Measurements from ENCODE around the gene MAP3K14. TPM values are rescaled to one million over a fixed set of nuclear protein-coding genes. Genes with fewer than 3 reads are reported as not detected.

MAP3K14 gene
- total RNA-seq, 1 experiment from 2014 or later, result 16.4 TPM

DNA sequence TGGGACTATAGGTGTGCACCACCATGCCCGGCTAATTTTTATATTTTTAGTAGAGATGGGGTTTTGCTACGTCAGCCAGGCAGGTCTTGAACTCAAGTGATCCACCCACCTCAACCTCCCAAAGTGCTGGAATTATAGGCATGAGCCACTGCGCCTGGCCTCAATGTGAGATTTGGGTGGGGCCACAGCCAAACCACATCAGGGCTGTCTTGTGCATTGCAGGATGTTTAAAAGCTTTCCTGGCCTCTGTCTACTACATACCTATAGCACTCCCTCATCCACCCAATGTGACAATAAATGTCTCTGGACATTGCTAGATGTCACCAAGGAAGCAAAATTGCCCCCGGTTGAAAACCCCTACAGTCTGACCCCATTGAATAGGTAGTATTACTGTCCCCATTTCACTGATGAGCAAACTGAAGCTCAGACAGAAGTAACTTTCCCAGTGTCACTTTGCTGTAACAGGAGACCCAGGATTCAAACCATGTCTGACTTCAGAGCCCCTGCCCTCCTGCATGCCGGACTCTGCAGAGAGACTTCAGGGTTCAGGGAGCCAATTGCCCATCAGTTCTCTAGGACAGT lies 3.6 kb upstream of the MAP3K14 start:
- Histone ChIP-seq H3K27me3 (ENCODE audit: insufficient read depth, low read length) (no peaks in the 10 kb centered on the region), H3K36me3 (ENCODE audit: control insufficient read depth in 1 of 2, insufficient read depth in 2 of 2, low read length in 2 of 2) (peaks cover 0 to 1% of the 10 kb centered on the region in 2 experiments; a peak in 2 of 4 replicates), H4K20me1 (ENCODE audit: insufficient read depth) (peaks cover 5% of the 10 kb centered on the region; the same call in 1 of the 2 replicates), H3K4me3 (replicated peaks in 1 of 2; ENCODE audit: low read depth in 1 of 2, low read length in 2 of 2) (peak overlapping the region in 1 of 2 experiments; percentile 48; a peak in 3 of 4 replicates), H3K27ac (ENCODE audit: low read depth, low read length) (peak overlapping the region; percentile 88), H3K9ac (ENCODE audit: low read length) (peak overlapping the region; percentile 88), H3K9me3 (ENCODE audit: control insufficient read depth in 1 of 2, insufficient read depth in 1 of 2, low read depth in 1 of 2, low read length in 2 of 2) (no peaks in the 10 kb centered on the region), H3K79me2 (ENCODE audit: insufficient read depth, low read length) (peaks cover 12% of the 10 kb centered on the region), H3K4me1 (ENCODE audit: control insufficient read depth in 1 of 2, insufficient read depth in 2 of 2, low read length in 2 of 2) (peaks cover 55 to 67% of the 10 kb centered on the region in 2 experiments), H3K9me2 (ENCODE audit: insufficient read depth) (no peaks in the 10 kb centered on the region), H3K4me2 (ENCODE audit: low read length) (peak overlapping the region; percentile 97), H2AFZ (ENCODE audit: low read depth, low read length, poor library complexity, severe bottlenecking) (no peak overlapping the region)
- no peak for DNase-seq (ENCODE audit: low read depth, low spot score)
- TF ChIP-seq, protein P1, sequence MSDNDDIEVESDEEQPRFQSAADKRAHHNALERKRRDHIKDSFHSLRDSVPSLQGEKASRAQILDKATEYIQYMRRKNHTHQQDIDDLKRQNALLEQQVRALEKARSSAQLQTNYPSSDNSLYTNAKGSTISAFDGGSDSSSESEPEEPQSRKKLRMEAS (IDR thresholded peaks at IDR 0.05), result 0 out of 2 replicates have a peak, but pooled peaks have one; percentile 23
- no peak for TF ChIP-seq REST (IDR thresholded peaks at IDR 0.05; ENCODE audit: low read depth)
- ChIA-PET RAD21 (ENCODE audit: low non-redundant PET in 1 of 2, low total read pairs in 2 of 2, uncharacterized antibody in 2 of 2, unreplicated experiment in 2 of 2) (interaction anchor here in 1 of 2 experiments (1.2 kb wide), 1 partner anchor 43 kb away, joined by 3 read pairs; no protein-coding TSS in a partner anchor), CTCF (interaction anchor here (1.3 kb wide), 1 partner anchor 64 kb away, joined by 3 read pairs; no protein-coding TSS in a partner anchor), POLR2A (interaction anchor here (1.2 to 2.0 kb wide), 3 partner anchors 21 to 172 kb away, joined by 3 to 8 read pairs (median 4); partner anchors contain the start of gene HEXIM1)
- BruUV-seq (replicated peaks), result no TSS peak
- peak; percentile 44 for ATAC-seq
- intact Hi-C loops (cut with micrococcal nuclease), result no loop called here

All from HCT116 (cell line).